NCI-H748 treated with DMSO at 0.1 percent for 48 hours (cell line): ENCODE data around the gene PAK2.
"Not testable (repeated sequence)": the region's sequence is repeated elsewhere in the genome, so short reads cannot be mapped to it uniquely, and the experiment has no call there.

Source experiments
- DNase-seq: peaks from one replicate; lab custom pipeline; 2025; lab: John Stamatoyannopoulos, UW

The PAK2 gene

GRCh38 chr3:196843435-196844110, 103.9 kb downstream of the PAK2 start:
- DNase-seq, result no peak

GRCh38 chr3:196844235-196845219, 104.9 kb downstream of the PAK2 start:
- not testable (repeated sequence) for DNase-seq

- DNase-seq, result not testable (repeated sequence)
These were observed 108.7 kb downstream of the PAK2 start for GRCh38 chr3:196848375-196848774.

GRCh38 chr3:196849180-196849741, 109.6 kb downstream of the PAK2 start:
- no peak for DNase-seq

GRCh38 chr3:196863000-196863399, 123.3 kb downstream of the PAK2 start:
- DNase-seq, result not testable (repeated sequence)

DNA sequence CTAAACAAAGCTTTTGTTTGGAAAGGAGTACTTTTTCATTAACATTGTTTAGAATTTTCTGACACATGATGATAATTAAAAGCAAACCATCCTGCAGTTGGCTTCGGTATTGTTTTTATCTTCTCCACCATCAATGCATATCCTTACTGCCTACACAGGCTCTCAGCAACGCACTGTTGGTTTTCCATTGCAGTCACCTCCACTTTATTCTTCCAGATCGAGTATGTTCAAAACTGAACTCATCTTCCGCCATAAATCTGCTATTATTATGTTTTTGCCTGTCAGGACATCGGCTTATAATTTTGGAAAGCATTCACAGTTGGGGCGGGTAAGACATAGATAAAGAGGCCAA, 127.5 kb downstream of the PAK2 start:
- peak; percentile 7 for DNase-seq

GRCh38 chr3:196867507-196868296, 128.0 kb downstream of the PAK2 start, which contains the start of gene SENP5:
Gene SENP5 (plus strand): TSS chr3:196867920. CDS start chr3:196885182, 17,262 bp downstream.
- DNase-seq, result peak; percentile 46

- DNase-seq, result no peak
These were observed 128.6 kb downstream of the PAK2 start for GRCh38 chr3:196868297-196868661.

DNA sequence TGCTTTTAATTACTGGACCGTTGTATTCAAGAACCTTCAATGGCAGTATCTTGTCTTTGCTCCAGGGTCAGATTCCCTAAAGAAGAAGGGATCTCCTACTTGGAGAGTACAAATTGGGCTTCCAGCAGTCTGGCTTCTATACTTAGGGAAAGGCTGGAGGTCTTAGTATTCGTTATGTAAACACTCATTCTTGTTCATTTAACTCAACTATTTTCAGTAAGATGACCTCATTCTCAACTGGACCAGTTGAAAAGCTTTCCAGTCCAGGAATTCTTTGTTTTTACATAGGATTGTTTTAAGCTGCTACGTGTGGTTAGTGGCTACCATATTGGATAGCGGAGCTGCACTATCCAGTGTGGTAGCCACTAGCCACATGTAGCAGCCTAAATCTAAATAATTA, 132.7 kb downstream of the PAK2 start:
- DNase-seq, result no peak

DNA sequence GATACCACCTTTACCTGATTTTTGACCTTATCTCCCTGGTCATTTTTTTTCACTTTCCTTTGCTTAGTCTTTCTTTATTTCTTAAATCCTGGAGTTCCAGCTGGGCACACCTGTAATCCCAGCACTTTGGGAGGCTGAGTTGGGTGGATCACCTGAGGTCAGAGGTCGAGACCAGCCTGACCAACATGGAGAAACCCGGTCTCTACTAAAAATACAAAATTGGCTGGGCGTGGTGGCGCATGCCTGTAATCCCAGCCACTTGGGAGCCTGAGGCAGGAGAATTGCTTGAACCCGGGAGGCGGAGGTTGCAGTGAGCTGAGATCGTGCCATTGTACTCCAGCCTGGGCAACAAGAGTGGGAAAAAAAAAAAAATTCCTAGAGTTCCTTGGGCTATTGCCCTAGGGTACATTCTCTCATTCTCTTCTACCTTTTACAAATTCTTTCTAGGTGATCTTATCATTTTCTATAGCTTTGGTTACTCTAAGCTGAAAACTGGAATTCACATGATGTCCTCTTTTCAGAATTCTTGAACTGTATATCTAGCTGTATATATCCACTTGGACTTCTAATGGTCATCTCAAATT, 134.9 kb downstream of the PAK2 start:
- DNase-seq, result not testable (repeated sequence)

DNA sequence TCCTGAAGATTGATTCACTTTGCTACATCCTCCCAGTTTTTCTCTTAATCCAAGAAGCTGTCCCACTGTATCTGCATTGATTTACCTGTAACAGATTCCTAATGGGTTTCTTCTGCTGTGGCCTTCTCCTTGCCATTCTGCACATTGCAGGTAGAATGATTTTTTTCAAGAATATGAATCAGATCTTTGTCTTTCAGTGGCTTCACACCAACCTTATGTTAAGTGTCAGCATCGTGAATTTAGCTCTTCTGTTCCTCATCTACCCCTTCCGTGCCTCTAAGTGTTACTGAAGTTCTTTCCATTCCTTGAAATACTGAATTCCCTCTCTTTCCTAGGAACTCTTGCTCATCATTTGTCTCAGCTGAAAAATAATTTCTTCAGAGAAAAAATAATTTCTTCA, 135.6 kb downstream of the PAK2 start:
- DNase-seq, result no peak
